CD14-positive monocyte (primary cell): ENCODE data around the gene PTPRU. TPM values are rescaled to one million over a fixed set of nuclear protein-coding genes. Genes with fewer than 3 reads are reported as not detected.

Experiments used
- DNase-seq, 3 donors: peaks; one replicate each; pipeline ENCODE4 v3.0.0-alpha.2; 2011 to 2022
- H2AFZ ChIP-seq: 2 replicates; pipeline ENCODE4 v1.6.0; 2012; ENCODE audit warnings: mild to moderate bottlenecking, low read depth, low read length, inconsistent platforms; ENCODE audit not compliant: insufficient read depth, poor library complexity, severe bottlenecking
- H3K27ac ChIP-seq, 2 donors: 1 replicate in 1 of 2; 2 replicates in 1 of 2; pipeline ENCODE4 v1.5.1; 2012 to 2013; ENCODE audit warnings: low read length in 2 of 2, control low read depth in 1 of 2, inconsistent platforms in 1 of 2, low read depth in 1 of 2, mild to moderate bottlenecking in 1 of 2
- H3K27me3 ChIP-seq, 2 donors: one replicate each; pipeline versions ENCODE4 v1.6.0 to v1.6.1; 2011 to 2013; ENCODE audit warnings: low read length in 2 of 2; ENCODE audit not compliant: control insufficient read depth in 2 of 2, insufficient read depth in 2 of 2
- H3K36me3 ChIP-seq, 2 donors: replicated peaks in 1 of 2; 1 replicate in 1 of 2; 2 replicates in 1 of 2; pipeline versions ENCODE4 v1.5.1 to v1.6.1; 2012 to 2013; ENCODE audit warnings: low read length in 2 of 2, control low read depth in 1 of 2, inconsistent platforms in 1 of 2, mild to moderate bottlenecking in 1 of 2; ENCODE audit not compliant: insufficient read depth in 2 of 2, control insufficient read depth in 1 of 2
- H3K4me1 ChIP-seq, 2 donors: 1 replicate in 1 of 2; 2 replicates in 1 of 2; pipeline versions ENCODE4 v1.5.1 to v1.6.1; 2012 to 2013; ENCODE audit warnings: low read length in 2 of 2, control low read depth in 1 of 2, inconsistent platforms in 1 of 2, mild to moderate bottlenecking in 1 of 2, moderate library complexity in 1 of 2; ENCODE audit not compliant: insufficient read depth in 2 of 2, control insufficient read depth in 1 of 2
- H3K4me2 ChIP-seq: replicated peaks from 2 replicates; pipeline ENCODE3; 2012; ENCODE audit warnings: low read length, moderate library complexity, mild to moderate bottlenecking; ENCODE audit not compliant: poor library complexity, severe bottlenecking; ENCODE audit errors: extremely low read depth
- H3K4me3 ChIP-seq, 3 experiments: fragments of 200-600 bp in 1 of 3; sonication (generic) in 1 of 3; replicated peaks in 1 of 3; 1 replicate in 2 of 3; 2 replicates in 1 of 3; pipeline ENCODE4 v1.5.1; 2011 to 2013; ENCODE audit warnings: low read length in 3 of 3, mild to moderate bottlenecking in 3 of 3, control low read depth in 2 of 3, low read depth in 2 of 3, inconsistent platforms in 1 of 3, moderate library complexity in 1 of 3
- H3K79me2 ChIP-seq: 2 replicates; pipeline ENCODE4 v1.6.0; 2012; ENCODE audit warnings: mild to moderate bottlenecking, control low read depth, inconsistent platforms, low read length, moderate library complexity; ENCODE audit not compliant: insufficient read depth
- H3K9ac ChIP-seq: 2 replicates; pipeline ENCODE4 v1.6.0; 2017; ENCODE audit warnings: low read length, mild to moderate bottlenecking; ENCODE audit not compliant: insufficient read depth, poor library complexity, severe bottlenecking
- H3K9me3 ChIP-seq, 2 donors: replicated peaks in 1 of 2; 1 replicate in 1 of 2; 2 replicates in 1 of 2; pipeline versions ENCODE4 v1.5.1 to v1.6.1; 2012 to 2013; ENCODE audit warnings: low read length in 2 of 2, control low read depth in 1 of 2; ENCODE audit not compliant: control insufficient read depth in 1 of 2, insufficient read depth in 1 of 2
- H4K20me1 ChIP-seq: 2 replicates; pipeline ENCODE4 v1.6.0; 2012; ENCODE audit warnings: mild to moderate bottlenecking, low read length, control low read depth, moderate library complexity; ENCODE audit not compliant: insufficient read depth
- H3K27ac Mint-ChIP-seq, 7 donors: one replicate each; pipeline ENCODE4 v1.8.0; 2020; ENCODE audit warnings: mild to moderate bottlenecking in 7 of 7, mixed read lengths in 7 of 7, moderate library complexity in 6 of 7, inconsistent platforms in 2 of 7
- H3K27me3 Mint-ChIP-seq, 3 donors: one replicate each; pipeline ENCODE4 v1.8.0; 2021 to 2022; ENCODE audit warnings: low read depth in 3 of 3, mild to moderate bottlenecking in 3 of 3, mixed read lengths in 3 of 3, moderate library complexity in 3 of 3, inconsistent platforms in 1 of 3
- H3K36me3 Mint-ChIP-seq, 2 donors: one replicate each; pipeline ENCODE4 v1.8.0; 2020; ENCODE audit warnings: mixed read lengths in 2 of 2, inconsistent platforms in 1 of 2, mild to moderate bottlenecking in 1 of 2
- H3K4me1 Mint-ChIP-seq: one replicate; pipeline ENCODE4 v1.8.0; 2020; ENCODE audit warnings: mild to moderate bottlenecking, mixed read lengths
- H3K4me3 Mint-ChIP-seq, 2 donors: one replicate each; pipeline ENCODE4 v1.8.0; 2020; ENCODE audit warnings: mild to moderate bottlenecking in 2 of 2, mixed read lengths in 2 of 2, moderate library complexity in 1 of 2
- H3K9me3 Mint-ChIP-seq, 7 donors: one replicate each; pipeline ENCODE4 v1.8.0; 2020 to 2022; ENCODE audit warnings: mixed read lengths in 7 of 7, mild to moderate bottlenecking in 6 of 7, moderate library complexity in 6 of 7, inconsistent platforms in 2 of 7
- whole genome bisulfite sequencing: methylation state at CpG from one replicate; pipeline ENCODE4 v1.1.5; 2013; ENCODE audit warnings: missing lambda C conversion rate; ENCODE audit not compliant: insufficient coverage; 5-methylcytosine and 5-hydroxymethylcytosine counted together
- intact Hi-C, 2 donors: fragments of 100-400 bp; cut with micrococcal nuclease; formaldehyde crosslinking; loops; one replicate each; pipeline versions ENCODE4 v1.15.0 to v1.15.1; 2023
- polyA plus RNA-seq, 3 donors: library from polyadenylated mRNA; depleted of rRNA in 1 of 3; unstranded in 2 of 3; stranded (reverse) in 1 of 3; fragments of 300-500 nt in 2 of 3; fragments of >200 nt in 1 of 3; fragmentation: Illumina TruSeq in 2 of 3; gene quantifications; 1 replicate in 2 of 3; 2 replicates in 1 of 3; pipeline ENCODE4 v1.2.3, GENCODE V29; 2012 to 2021
- TF ChIP-seq, protein P1 (sequence below): fragments of 200-600 bp; IDR thresholded peaks from one replicate; pipeline ENCODE4 v1.8.0; 2022; ENCODE audit warnings: antibody characterized with exemption, mild to moderate bottlenecking

The PTPRU gene
- polyA plus RNA-seq, 3 donors = 0.42 to 1.4 TPM; not detected in 1

DNA sequence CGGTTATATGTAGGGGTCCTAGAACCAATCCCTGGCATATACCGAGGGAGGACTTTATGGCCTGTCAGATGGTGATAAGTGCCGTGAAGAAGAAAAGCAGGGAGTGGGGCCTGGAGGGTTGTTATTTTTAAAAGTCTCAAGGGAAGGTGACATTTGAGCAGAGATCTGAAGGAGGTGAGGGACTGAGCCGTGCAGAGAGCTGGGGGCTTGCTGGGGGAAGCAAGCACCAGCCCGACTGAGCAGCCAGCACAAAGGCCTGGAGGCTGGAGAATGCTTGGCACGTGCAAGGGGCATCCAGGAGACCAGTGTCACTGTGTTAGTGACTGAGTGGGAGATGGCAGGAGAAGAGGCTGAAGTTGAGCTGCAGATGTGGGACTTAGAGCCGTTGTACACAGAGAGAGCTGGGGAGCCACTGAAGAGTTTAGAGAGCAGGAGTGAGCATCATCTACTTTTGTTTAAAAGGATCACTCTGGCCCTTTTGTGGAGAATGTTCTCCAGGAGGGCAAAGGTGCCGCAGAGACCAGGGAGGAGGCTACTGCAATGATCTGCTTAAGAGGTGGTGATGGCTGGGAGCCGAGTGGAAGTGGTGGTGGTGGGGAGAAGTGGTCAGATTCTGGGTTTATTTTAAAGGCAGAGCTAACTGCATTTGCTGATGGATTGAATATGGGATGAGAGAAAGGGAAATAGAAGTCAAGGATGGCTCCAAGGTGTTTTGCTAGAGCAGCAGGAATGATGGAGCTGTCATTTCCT is 31.2 kb downstream of the PTPRU start:
- no peak overlapping the region for H3K27ac Mint-ChIP-seq
- no peak overlapping the region for H3K9ac ChIP-seq
- H3K4me1 Mint-ChIP-seq = no peaks in the 10 kb centered on the region
- H3K79me2 ChIP-seq = no peaks in the 10 kb centered on the region
- no peaks in the 10 kb centered on the region for H3K4me1 ChIP-seq
- H3K4me3 Mint-ChIP-seq = peak overlapping the region in 1 of 2 donors; percentile 11
- H3K9me3 Mint-ChIP-seq = peaks cover 0 to 3% (median 0%) of the 10 kb centered on the region in 7 donors
- intact Hi-C loops = no loop called here
- no peak overlapping the region for H3K4me3 ChIP-seq
- no peaks in the 10 kb centered on the region for H4K20me1 ChIP-seq
- DNase-seq = no peak
- no peaks in the 10 kb centered on the region for H3K9me3 ChIP-seq
- H3K27me3 Mint-ChIP-seq = peaks cover 27 to 61% (median 27%) of the 10 kb centered on the region in 3 donors
- no peak overlapping the region for H3K4me2 ChIP-seq
- 73% methylated on average over 9 of the region's 9 CpGs for WGBS
- TF ChIP-seq, protein P1, sequence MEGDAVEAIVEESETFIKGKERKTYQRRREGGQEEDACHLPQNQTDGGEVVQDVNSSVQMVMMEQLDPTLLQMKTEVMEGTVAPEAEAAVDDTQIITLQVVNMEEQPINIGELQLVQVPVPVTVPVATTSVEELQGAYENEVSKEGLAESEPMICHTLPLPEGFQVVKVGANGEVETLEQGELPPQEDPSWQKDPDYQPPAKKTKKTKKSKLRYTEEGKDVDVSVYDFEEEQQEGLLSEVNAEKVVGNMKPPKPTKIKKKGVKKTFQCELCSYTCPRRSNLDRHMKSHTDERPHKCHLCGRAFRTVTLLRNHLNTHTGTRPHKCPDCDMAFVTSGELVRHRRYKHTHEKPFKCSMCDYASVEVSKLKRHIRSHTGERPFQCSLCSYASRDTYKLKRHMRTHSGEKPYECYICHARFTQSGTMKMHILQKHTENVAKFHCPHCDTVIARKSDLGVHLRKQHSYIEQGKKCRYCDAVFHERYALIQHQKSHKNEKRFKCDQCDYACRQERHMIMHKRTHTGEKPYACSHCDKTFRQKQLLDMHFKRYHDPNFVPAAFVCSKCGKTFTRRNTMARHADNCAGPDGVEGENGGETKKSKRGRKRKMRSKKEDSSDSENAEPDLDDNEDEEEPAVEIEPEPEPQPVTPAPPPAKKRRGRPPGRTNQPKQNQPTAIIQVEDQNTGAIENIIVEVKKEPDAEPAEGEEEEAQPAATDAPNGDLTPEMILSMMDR = no peak
- H3K27ac ChIP-seq = no peak overlapping the region
- H2AFZ ChIP-seq = no peak overlapping the region
- H3K36me3 Mint-ChIP-seq = no peaks in the 10 kb centered on the region
- no peaks in the 10 kb centered on the region for H3K36me3 ChIP-seq
- peaks cover 11 to 23% of the 10 kb centered on the region in 2 donors for H3K27me3 ChIP-seq

DNA sequence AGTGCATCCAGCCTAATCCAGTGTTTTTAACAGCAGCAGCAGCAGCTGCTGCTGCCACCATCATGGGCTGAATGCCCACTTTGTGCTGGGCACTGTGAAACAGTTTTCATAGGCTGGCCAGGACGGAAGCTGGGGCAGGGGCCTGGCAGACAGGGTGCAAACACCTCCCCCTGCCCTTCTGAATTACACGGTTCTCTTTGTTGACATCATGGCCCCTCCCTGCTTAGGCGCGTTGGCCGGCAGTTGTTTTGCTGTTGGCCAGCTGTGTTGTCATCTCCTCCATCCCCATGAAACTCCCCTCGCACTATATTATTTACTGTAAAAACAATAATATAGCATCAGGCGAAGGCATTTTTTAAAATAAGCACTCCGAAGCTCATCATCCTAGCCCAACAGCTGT is 33.1 kb downstream of the PTPRU start:
- no peaks in the 10 kb centered on the region for H3K4me1 ChIP-seq
- intact Hi-C loops = no loop called here
- H3K36me3 ChIP-seq = no peaks in the 10 kb centered on the region
- Mint-ChIP-seq H3K4me1 (no peaks in the 10 kb centered on the region), H3K27ac (no peak overlapping the region), H3K36me3 (no peaks in the 10 kb centered on the region), H3K27me3 (peaks cover 26 to 64% (median 27%) of the 10 kb centered on the region in 3 donors), H3K4me3 (no peak overlapping the region), H3K9me3 (peaks cover 0 to 3% (median 0%) of the 10 kb centered on the region in 7 donors)
- H2AFZ ChIP-seq = no peak overlapping the region
- H3K9me3 ChIP-seq = no peaks in the 10 kb centered on the region
- DNase-seq = no peak
- peaks cover 11 to 17% of the 10 kb centered on the region in 2 donors for H3K27me3 ChIP-seq
- H4K20me1 ChIP-seq = no peaks in the 10 kb centered on the region
- H3K4me2 ChIP-seq = no peak overlapping the region
- no peaks in the 10 kb centered on the region for H3K79me2 ChIP-seq
- H3K9ac ChIP-seq = no peak overlapping the region
- TF ChIP-seq, protein P1 = no peak
- H3K27ac ChIP-seq = no peak overlapping the region
- no peak overlapping the region for H3K4me3 ChIP-seq
- 78% methylated on average over 6 of the region's 8 CpGs for WGBS
